HG03064 (cell line): Measurements from ENCODE around the gene JPH2.
"Not testable (repeated sequence)": the region's sequence is repeated elsewhere in the genome, so short reads cannot be mapped to it uniquely, and the experiment has no call there.

Experiments used
- ATAC-seq: cut with Tn5 transposase; IDR thresholded peaks from one replicate; pipeline ENCODE4 v1.9.1; 2021; ENCODE audit warnings: low read depth; ENCODE audit not compliant: unreplicated experiment

JPH2 gene

DNA sequence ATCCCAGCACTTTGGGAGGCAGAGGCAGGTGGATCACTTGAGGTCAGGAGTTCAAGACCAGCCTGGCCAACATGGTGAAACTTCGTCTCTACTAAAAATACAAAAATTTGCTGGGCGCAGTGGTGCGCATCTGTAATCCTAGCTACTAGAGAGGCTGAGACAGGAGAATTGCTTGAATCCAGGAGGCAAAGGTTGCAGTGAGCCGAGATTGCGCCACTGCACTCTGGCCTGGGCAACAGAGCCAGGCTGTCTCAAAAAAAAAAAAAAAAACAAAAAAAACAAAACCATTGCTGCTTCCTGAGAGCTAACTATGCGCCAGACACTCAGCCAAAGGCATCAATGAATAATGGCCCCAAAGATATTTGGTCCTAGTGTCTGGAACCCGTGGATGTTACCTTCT lies 57.7 kb downstream of the JPH2 start:
- ATAC-seq: not testable (repeated sequence)

DNA sequence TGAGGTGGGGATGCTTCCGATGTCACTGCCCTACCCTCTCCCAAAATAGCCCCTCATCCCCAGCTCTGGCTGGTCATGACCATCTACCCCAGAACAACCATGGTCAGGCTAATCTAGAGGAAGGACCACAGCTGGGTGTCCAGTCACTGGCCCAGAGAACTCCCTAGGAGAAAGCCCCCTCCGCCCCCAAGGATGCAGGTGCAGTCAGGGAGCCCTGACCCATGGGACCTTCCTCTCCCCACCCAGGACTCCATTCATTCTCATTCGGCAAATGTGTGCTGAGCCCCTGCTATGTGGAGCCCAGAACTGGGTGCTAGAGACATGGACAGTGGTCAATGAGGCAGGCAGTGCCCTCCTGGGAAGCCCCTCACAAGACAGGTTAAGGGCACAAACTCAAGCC lies 60.5 kb downstream of the JPH2 start:
- no peak for ATAC-seq

DNA sequence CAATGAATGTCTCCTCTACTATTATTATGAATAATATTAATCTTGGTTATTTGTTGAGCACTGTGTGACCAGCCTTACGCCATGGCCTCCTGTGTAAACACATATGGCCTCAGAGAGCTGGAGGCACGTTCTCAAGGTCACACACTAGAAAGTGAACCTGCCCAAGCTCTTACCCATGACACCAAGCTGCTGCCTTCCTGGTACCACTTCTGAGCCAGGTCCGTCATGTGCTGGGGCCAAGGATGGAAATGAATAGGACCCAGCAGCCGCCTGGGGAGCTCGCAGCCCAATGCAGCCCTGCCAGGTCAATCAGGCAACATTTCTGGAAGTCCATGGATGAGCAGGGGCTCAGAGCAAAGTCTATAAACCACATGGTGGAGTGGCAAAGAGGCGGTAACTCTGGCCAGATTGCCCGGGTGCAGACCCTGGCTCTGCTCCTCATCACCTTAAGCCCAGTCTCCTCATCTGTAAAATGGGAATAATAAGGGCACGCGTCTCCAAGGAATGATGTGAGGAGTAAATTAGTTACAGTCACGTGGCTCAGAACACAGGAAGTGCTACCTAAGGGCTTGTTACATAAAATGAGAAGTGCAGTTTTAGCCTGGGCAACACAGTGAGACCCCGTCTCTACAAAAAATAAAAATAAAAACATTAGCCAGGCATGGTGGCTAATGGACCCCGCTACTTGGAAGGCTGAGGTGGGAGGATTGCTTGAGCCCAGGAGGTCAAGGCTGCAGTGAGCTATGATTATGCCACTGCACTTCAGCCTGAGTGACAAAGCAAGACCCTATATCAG lies 61.5 kb downstream of the JPH2 start:
- no peak for ATAC-seq

DNA sequence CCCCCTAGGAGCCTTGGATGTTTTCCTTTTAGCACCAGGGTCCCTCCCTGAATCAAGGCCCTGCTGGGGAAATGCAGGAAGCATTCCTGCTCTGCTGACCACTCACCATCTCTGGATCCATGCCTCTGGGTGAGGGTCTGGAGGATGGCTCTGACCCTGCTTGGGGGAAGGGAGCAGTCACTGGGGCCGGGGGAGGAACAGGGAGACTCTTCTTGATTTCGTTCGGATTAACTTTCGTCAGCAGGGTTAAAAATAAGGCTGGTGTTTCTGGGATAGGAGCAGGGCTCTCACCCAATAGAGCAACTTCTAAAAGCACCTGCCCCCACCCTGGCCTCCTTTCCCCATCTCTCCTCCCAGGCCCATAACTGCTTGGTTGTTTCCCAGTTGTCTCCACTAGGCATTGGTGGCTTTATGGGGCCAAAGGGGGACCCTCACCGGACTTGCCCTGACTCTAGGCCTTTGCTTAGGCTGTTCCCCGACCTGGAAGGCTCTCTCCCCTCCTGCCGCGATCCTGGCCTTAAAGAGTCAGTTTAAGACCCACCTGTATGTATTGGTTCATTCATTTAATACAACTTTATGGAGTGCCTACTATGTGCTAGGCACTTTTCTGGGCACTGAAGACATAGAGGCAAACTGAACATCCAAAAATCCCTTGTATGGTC lies 63.0 kb downstream of the JPH2 start:
- ATAC-seq: no peak

DNA sequence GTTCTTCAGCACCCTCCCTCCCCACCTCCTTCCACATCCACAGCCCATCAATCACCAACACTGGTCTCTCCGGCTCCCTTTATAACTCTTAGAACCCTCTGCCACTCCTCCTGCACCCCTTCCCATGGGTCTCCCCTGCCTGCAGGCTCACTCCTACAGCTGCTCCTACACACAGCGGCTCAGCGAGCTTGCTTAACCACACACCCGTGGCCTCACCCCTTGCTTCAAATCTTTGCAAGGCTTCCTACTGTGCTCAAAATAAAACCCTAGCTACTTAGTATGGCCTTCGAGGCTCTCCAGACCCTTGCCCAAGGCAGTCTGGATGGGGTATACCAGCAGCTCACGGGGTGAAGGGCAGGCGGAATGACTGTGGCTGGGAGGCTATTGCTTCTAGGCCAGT lies 63.7 kb downstream of the JPH2 start:
- no peak for ATAC-seq

DNA sequence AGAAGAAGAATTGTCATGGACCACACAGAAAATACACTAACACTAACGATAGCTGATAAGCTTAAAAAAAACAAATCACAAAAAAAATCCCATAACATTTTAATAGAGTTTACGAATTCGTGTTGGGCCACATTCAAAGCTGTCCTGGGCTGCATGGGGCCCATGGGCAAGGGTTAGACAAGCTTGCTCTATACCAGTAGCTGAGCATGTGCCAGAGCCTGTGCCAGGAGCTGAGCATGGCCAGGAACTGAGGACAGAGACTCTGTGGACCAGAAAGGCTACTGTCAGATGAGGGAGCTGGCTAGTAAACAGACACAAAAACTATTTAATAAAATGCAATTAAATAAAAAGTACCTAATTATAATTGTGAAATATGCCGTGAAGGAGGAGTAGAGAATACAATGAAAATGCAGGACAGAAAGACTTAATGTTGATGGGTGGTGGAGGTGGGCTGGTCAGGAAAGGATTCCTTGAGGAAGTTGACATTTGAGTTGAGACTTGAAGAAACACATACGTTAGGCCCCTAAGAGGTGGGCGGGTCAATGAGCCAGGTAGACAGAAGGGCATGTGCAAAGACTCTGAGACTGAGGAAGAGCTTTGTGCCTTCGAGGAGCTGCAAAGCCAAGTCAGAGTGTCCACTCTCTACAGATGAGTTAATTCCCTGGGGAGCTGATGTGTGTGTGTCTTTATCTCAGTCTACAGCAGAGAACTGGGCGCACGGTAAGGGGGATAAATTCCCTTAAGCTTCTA lies 66.1 kb downstream of the JPH2 start:
- ATAC-seq: no peak

DNA sequence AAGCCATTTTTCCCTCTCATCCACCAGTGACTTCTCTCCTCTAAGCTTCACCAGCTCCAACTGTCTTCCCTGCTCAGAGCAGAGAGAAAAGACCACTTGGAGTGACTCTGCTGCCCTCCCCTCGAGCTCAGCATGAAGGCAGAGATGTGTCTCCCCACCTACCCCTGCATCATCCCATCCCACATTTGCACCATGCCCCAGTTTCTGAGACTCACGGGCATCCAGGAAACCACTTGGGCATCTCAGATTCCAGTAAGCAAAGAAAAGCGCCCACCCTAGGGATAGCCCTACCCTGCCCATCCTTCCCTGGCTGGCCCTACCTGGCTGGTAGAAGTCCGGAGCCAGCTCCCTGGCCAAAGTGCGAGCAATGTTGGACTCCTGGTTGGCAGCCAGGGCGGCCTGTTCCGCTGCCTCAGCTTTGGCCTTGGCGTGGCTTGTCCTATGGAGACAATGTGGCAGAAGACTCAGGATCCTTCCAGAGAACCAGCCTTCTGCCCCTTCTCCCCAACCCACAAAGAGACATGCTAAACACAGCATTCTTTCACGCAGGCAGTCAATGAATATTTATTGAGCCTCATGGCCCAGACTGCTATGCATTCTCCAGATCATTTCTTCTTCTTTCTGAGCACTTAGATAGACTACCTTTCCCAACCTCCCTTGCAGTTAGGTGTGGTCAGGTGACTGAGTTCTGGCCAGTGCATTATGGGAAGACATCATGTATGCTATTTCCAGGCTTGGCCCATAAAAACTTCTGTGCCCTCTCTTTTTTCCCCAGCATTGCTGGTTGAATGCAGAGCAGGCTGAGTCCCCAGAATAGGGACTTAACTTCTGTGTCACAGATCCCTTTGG lies 68.6 kb downstream of the JPH2 start:
- no peak for ATAC-seq

DNA sequence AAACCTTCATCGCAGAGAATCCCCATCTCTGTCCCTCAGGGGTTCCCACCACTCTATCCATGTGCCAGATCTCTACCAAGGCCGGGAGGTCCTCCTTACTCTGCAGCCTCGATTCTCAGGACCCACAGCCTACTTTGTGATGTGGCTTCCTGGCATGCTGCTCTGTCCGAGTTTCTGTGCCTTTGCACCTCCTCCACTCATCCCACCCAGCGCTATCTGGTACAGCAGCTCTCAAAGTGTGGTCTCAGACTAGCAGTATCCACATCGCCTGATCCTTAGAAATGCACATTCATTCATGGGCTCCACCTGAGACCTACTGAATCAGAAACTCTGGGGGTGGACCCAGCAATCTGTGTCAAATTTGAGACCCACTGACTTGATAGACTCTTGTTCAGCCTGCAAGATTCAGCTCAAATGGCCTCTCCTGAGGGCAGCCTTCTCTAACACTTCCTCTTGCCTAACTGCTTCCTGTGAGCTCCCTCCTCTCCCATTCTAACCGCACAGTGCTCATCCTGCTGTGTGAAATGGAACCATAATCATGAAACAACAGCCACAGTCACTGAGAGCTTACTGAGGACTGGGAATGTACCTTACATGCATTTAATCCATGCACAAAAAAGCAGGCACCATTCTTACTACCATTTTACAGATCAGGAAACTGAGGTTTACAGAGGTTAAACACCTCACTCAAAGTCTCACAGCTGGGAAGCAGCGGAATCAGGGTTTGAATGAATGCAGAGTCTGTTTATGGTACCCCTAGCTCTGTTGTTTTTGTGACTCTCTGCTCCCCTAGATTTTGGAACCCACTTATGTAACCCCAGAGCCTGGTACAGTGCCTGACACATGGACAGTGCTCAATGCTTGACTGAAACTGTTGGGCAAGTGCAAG lies 69.4 kb downstream of the JPH2 start:
- ATAC-seq: no peak

DNA sequence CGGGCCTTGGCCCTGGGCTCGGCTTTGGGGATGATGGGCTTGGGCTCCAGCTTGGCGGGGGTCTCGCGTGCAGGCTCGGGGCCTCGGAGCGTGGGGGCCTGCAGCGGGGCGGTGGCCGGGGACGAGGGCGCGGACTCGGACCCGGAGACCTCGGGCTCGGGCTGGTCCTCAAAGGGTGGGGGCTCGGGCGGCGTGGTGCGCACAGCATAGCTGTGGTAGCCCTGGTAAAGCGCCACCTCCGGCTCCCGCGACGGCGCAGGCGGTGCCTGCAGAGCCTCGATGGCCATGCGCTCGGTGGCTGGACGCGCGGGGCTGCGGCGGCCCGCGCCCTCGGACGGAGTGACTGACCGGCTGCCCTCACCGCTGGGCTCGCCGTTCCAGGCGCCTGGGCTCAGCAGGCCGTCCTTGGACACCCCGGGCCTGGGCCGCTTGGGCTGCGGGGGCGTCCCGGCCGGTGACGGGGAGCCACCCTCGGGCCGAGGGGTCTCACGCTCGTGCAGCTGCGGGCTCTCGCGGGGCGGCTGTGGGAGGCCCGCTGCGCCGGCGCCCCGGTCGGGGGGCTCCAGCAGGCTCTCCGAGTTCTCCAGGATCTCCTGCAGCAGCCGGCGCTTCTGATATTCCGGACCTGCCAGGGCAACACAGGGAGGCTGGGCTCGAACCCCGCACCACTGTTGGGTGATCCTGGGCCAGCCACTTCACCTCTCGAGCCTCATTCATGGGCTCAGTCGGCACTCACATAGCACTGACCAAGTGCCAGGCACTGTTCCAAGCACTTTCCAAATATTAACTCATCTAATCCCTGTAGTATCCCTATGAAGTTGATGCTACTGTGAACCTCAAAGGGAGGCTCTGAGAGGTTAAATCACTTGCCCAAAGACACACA lies 71.0 kb downstream of the JPH2 start:
- ATAC-seq: no peak

DNA sequence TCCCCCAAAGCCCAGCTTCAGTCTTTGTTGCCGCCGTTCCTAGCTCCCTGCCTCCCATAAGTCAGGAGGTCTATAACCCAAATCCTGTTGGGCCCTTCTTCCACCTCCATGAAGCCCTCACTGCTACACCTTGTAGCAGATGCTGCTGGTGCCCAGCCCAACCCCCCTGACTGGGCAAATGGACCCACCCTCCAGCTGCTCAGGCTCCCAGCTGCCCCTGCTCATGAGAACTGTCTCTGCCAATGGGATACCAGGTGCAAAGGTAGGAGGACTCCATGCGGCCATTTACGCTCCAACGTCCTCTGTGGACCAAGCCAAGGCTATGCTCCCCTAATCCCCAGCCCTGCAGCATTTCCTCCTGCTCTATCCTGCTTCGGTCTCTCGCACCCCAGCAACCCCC lies 71.8 kb downstream of the JPH2 start:
- ATAC-seq: no peak

DNA sequence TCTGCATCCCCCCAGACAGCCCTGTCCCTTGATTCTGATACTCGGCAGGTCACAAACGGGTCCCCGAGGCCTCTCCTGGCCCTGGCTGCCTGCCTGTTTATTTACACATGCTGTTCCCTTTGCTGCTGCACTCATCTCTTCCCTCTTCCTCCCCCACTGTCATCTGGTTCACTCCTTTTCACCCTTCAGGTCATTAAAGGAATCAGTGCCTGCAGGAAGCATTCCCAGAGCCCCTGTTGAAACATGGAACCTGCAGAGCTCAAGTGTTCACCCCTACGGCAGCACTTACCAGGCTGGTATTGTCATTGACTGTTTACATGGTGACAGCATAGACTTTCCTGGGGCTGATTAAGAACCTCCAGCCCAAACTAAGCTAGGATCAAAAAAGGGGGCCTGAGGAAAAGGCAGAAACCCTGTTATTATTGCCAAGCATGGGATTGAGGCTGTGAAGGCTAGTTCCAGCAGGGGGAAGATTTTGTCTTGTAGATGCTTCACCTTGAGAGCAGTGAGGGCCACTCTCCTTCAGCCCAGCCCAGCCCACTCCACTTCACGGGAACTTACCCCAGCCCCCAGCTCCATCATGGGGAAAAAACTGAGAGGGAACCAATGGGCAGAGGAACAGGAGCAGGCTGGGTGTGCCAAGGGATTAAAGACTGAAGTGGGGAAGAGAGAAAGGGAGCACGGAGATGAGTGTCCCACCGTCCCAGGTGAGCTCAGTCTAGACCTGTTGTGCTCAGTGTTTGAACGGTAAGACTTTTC lies 73.2 kb downstream of the JPH2 start:
- ATAC-seq: no peak

DNA sequence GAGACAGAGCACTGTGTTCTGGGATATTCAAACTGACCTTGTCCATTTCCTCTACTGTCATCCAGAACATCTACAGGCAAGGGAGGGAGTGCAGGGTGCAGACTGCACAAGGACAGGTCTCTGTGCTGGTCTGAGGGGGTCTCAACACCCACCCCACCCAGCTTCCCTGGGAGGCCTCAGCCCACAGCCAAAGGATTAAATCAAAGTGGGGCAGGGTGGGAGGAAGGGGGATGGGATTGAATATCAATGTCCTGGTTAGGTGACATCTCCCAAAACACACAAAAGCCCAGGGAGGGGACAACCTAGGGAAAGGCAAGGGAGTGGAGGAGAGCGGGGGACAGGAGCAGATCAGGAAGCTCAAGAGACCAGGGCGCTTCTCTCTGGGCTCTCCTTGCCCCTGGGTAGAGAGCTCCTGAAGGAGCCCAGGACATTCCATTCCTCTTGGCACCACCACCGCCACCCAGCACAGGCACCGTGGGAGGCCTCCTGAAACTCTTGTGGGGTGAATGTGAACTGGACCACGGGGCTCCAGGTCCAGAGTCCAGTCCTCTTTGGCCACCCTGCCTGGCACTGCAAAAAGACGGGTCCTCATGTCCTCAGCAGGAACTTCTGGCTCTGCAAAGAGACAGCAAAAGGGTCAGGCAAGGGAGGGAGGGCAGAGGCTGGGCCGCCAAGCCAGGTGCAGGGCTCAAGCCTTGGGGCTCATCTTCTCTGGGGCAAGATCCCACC lies 73.9 kb downstream of the JPH2 start:
- ATAC-seq: no peak

DNA sequence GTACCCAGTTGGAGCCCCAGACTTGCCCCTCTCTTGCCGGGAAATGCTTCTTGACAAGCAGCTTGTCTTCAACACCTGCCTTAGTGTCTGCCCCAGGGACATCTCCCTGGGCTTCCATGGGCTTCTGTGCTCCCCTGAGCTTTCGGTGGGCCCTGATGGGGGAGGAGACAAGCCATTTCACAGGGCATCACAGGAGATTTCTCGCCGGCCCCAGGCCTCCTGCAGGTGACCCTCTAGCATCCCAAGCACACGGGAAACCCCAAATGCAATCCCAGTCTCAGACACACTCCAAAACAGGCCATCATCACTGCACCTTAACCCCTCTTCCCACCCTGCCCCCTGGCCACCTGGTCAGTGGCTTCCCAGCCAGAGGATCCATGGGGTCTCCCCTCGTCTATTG lies 74.5 kb downstream of the JPH2 start:
- ATAC-seq: no peak

DNA sequence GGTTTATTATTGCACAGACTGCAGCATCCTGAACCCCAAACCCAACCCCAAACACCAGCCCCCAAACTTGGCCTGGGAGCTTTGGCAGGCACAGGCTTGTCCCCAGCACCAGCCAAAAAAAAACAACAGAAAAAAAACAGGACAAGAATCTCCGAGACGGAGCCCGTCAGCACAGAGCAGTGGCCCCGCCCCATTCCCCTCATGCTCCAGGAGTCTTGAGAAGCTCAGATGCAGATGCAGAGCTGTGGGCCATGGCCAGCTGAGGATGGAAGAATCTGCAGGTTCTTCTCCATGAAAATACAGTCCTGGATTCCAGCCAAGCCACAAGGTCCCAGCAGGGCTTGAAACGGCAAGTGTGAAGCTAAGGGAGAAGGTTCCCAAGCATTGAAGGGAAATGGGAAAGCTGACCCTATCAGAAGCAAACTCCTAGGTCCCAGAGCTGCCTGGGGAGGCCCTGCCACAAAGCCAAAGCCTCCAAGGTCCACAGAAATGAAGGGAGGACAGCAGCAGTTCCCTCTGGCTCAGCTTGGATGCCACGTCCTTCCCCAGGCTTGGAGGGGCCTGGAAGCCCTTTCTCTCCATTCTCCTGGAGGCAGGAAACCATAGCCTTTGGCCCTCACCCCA lies 75.2 kb downstream of the JPH2 start:
- ATAC-seq: no peak

DNA sequence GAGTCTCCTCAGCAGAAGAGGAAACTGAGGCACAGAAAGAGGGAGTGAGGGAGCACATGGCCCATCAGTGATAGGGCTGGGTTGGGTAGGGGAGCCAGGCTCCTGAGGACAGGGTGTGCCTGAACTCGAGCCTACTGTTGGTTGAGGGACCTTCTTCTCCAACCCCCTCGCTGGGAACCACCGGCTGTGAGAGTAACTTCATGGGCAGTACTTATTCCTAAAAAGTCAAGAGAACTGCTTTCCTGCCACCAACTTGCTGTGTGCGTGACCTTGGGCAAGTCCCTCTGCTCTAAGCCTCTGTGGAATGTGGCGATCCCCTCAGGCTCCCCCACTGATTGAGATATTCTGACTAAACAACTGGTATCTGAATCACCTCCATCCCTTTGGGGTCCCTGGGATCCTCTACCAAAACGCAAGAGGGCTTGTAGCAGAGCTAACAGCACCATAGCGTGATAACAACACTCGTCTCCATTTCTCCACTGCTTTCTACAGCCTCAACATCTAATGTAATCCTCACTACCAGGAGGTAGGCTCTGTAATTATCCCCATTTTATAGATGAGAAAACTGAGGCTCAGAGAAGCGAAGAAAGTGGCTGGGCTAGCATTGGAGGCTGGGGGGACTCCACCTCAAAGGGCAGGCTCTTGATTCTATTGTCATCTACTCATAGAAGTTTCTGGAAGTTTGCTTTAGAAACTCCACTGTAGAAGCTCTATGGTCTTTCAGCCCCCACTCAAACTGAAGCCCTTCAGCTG lies 76.0 kb downstream of the JPH2 start:
- no peak for ATAC-seq

DNA sequence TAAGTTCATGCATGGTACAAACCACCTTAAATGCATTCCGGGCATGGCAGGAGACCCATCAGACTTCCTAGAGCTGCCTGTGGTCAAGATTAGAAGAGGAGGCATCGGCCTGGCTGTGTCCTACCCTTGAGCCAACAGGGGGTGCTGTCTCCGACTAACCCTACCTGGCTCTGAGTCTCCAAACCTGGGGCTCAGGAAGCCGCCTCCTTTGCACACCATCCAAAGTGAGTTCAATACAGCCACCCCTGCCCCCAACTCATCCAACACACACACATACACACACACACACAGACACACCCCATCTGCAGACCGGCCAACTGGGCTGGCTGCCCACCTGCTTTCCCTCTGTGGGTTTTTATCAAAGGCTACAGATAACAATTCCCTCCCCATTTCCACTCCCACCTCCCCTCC lies 77.0 kb downstream of the JPH2 start:
- no peak for ATAC-seq
